Spleen (tissue), 11 donors: Measurements from ENCODE around the gene WDR77. TPM values are rescaled to one million over a fixed set of nuclear protein-coding genes. Genes with fewer than 3 reads are reported as not detected.

Source experiments
- DNase-seq: peaks from one replicate; pipeline ENCODE4 v3.0.0-alpha.2; 2020
- H3K27ac ChIP-seq, 8 donors: fragments of 200-600 bp; sonication (generic) in 7 of 8; 1 replicate in 4 of 8; 2 replicates in 4 of 8; pipeline versions ENCODE4 v1.5.0 to v1.8.0; 2016 to 2021; ENCODE audit warnings: inconsistent platforms in 4 of 8, mild to moderate bottlenecking in 4 of 8, moderate library complexity in 1 of 8
- H3K27me3 ChIP-seq, 7 donors: fragments of 200-600 bp; sonication (generic) in 6 of 7; replicated peaks in 1 of 7; 1 replicate in 4 of 7; 2 replicates in 3 of 7; pipeline versions ENCODE4 v1.5.0 to v1.8.0; 2016 to 2021; ENCODE audit warnings: inconsistent platforms in 3 of 7, mild to moderate bottlenecking in 1 of 7
- H3K36me3 ChIP-seq, 6 donors: fragments of 200-600 bp; sonication (generic) in 5 of 6; 1 replicate in 4 of 6; 2 replicates in 2 of 6; pipeline versions ENCODE4 v1.5.0 to v1.8.0; 2016 to 2021; ENCODE audit warnings: inconsistent platforms in 2 of 6
- H3K4me1 ChIP-seq, 6 donors: fragments of 200-600 bp; sonication (generic) in 5 of 6; 1 replicate in 3 of 6; 2 replicates in 3 of 6; pipeline versions ENCODE4 v1.5.0 to v1.8.0; 2016 to 2021; ENCODE audit warnings: inconsistent platforms in 3 of 6
- H3K4me3 ChIP-seq, 8 donors: fragments of 200-600 bp; sonication (generic) in 7 of 8; 1 replicate in 4 of 8; 2 replicates in 4 of 8; pipeline versions ENCODE4 v1.5.0 to v1.8.0; 2016 to 2021; ENCODE audit warnings: inconsistent platforms in 4 of 8, mild to moderate bottlenecking in 4 of 8, moderate library complexity in 2 of 8
- H3K9me3 ChIP-seq, 8 donors: fragments of 200-600 bp; sonication (generic) in 7 of 8; 1 replicate in 4 of 8; 2 replicates in 4 of 8; pipeline versions ENCODE4 v1.5.0 to v1.8.0; 2016 to 2021; ENCODE audit warnings: inconsistent platforms in 4 of 8
- POLR2A ChIP-seq, 3 donors: fragments of 450-650 bp; IDR thresholded peaks; one replicate each; pipeline ENCODE4 v1.5.1; 2017; ENCODE audit warnings: antibody characterized with exemption in 3 of 3, mild to moderate bottlenecking in 1 of 3
- POLR2AphosphoS5 ChIP-seq, 3 donors: sonication (generic); formaldehyde crosslinking; IDR thresholded peaks; one replicate each; pipeline ENCODE4 v1.5.1; 2017; ENCODE audit warnings: antibody characterized with exemption in 3 of 3
- WGBS, 5 donors: extraction: QIAGEN DNeasy Blood & Tissue Kit in 3 of 5; methylation state at CpG; one replicate each; pipeline versions ENCODE4 v1.1.5 to v1.1.7; 2013 to 2018; 5-methylcytosine and 5-hydroxymethylcytosine counted together
- intact Hi-C: fragments of 100-400 bp; cut with DNase I; formaldehyde crosslinking; loops from one replicate; pipeline ENCODE4 v1.15.0; 2023; ENCODE audit warnings: low total_unique reads
- polyA plus RNA-seq, 3 donors: library from polyadenylated mRNA; stranded (reverse); fragments of 200-250 nt; gene quantifications; one replicate each; pipeline ENCODE4 v1.2.1, GENCODE V29; 2013
- total RNA-seq, 7 donors: library from RNA; depleted of rRNA in 3 of 7; stranded (reverse); fragments of >200 nt in 3 of 7; fragmentation: NEBNext Ultra II Directional in 4 of 7; extraction: Animal tissue kit (Norgen Biotek cat#: 25700) in 4 of 7; gene quantifications; one replicate each; pipeline versions ENCODE4 v1.1.0 to v1.2.1, GENCODE V29; 2016 to 2021
- TF ChIP-seq, protein P1 (sequence below), 11 experiments: fragments of 200-600 bp in 7 of 11; fragments of 450-650 bp in 4 of 11; sonication (generic) in 4 of 11; IDR thresholded peaks in 8 of 11; conservative IDR thresholded peaks in 3 of 11; 1 replicate in 7 of 11; 2 replicates in 4 of 11; pipeline versions ENCODE4 v1.4.0 to v1.8.0; 2016 to 2021; ENCODE audit warnings: antibody characterized with exemption in 11 of 11, inconsistent platforms in 4 of 11, mild to moderate bottlenecking in 1 of 11
- donor health status: healthy with polysubstance abuse.
- donor health status: DM: no; HTN: no; CAD: no; lungs with moderate emphysema.
- donor health status: DM: no; HTN: no; CAD: no.
- donor health status: Bipolar disorder and iron deficiency.
- donor health status: healthy.
- donor health status: DM: no; HTN: no; CAD: no.
- donor health status: DM: yes; HTN: yes; CAD: no.

Gene WDR77
- total and polyA plus RNA-seq, 10 donors = 24.8 to 36.6 (median 33.1) TPM

DNA sequence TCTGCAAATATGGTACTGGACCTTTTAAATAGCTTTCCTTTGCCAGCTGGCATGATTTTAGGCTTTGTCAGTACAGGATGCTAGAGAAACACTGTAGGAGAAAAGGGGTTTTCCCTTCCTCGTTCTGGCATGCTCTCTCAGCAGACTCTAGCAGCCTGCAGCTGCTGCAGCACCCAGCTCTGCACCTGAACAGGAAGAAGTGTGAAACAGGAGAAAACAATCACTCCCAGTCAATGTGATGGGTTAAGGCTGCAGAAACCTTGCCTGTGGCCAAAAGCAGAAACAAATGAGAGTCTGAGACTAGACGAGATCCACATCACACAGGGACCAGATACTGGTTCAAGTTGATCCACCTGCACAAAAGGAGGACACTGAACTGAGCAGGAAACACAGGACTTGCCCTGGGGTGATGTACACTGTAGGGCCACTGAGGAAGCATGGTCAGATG lies 42.7 kb downstream of the WDR77 start:
- TF ChIP-seq POLR2AphosphoS5 (IDR thresholded peaks at IDR 0.05) (peak in 1 of 3 donors; percentile 82), POLR2A (IDR thresholded peaks at IDR 0.05) (no peak)
- Histone ChIP-seq H3K27me3 (no peaks in the 10 kb centered on the region), H3K4me1 (peaks cover 7 to 31% (median 21%) of the 10 kb centered on the region in 6 donors), H3K9me3 (no peaks in the 10 kb centered on the region), H3K36me3 (no peaks in the 10 kb centered on the region), H3K4me3 (no peak overlapping the region), H3K27ac (peak overlapping the region in 5 of 8 donors; percentile 1 to 63 (median 34))
- intact Hi-C loops = no loop called here
- peak; percentile 83 for DNase-seq
- WGBS, 5 donors = 2 to 4% (median 2%) methylated on average over 2 of the region's 2 CpGs

DNA sequence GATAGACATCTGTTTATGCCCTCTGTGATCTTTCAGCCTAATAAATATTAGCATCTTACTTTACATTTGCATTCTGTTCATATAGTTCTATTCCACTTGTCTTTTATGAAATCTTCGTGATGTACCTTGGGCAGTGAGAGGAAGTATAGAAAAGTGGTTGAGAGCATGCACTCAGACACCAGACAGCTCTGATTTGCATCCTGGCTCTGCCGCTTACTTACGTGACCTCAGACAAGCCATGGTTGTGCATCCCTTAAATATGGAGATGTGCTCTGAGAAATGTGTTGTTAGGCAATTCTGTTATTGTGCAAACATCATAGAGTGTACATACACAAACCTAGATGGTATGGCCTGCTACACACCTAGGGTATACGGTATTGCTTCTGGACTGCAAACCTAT lies 44.5 kb downstream of the WDR77 start:
- peaks cover 7 to 38% (median 21%) of the 10 kb centered on the region in 6 donors for H3K4me1 ChIP-seq
- H3K36me3 ChIP-seq = no peaks in the 10 kb centered on the region
- WGBS, 5 donors = 52 to 72% (median 68%) methylated on average over 4 of the region's 4 CpGs
- H3K27ac ChIP-seq = no peak overlapping the region
- TF ChIP-seq POLR2A (IDR thresholded peaks at IDR 0.05) = no peak
- TF ChIP-seq, protein P1, sequence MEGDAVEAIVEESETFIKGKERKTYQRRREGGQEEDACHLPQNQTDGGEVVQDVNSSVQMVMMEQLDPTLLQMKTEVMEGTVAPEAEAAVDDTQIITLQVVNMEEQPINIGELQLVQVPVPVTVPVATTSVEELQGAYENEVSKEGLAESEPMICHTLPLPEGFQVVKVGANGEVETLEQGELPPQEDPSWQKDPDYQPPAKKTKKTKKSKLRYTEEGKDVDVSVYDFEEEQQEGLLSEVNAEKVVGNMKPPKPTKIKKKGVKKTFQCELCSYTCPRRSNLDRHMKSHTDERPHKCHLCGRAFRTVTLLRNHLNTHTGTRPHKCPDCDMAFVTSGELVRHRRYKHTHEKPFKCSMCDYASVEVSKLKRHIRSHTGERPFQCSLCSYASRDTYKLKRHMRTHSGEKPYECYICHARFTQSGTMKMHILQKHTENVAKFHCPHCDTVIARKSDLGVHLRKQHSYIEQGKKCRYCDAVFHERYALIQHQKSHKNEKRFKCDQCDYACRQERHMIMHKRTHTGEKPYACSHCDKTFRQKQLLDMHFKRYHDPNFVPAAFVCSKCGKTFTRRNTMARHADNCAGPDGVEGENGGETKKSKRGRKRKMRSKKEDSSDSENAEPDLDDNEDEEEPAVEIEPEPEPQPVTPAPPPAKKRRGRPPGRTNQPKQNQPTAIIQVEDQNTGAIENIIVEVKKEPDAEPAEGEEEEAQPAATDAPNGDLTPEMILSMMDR (IDR thresholded peaks at IDR 0.05 in 8 of 11, conservative IDR thresholded peaks at IDR 0.05 in 3 of 11) = no peak
- no peak for TF ChIP-seq POLR2AphosphoS5 (IDR thresholded peaks at IDR 0.05)
- no peaks in the 10 kb centered on the region for H3K27me3 ChIP-seq
- no peaks in the 10 kb centered on the region for H3K9me3 ChIP-seq
- intact Hi-C loops = no loop called here
- no peak for DNase-seq
- no peak overlapping the region for H3K4me3 ChIP-seq

DNA sequence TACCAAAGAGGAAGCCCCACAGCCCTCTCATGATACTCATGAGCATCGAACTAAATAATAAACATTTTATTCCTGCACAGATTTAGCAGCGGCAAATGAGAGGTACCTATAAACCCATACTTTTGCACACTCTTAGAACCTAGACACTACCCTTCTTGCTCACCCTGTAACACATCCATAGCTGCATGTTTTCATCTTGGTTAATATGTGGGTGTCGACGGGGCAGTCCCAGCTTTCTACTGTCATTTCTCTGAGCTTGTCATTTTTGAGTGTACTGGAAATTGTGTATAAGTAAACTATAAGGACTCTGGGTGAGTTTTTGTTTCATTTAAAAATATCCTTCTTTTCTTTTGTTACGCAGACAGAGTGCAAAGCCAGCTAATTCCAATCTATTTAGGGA lies 47.0 kb downstream of the WDR77 start:
- Histone ChIP-seq H3K4me1 (peaks cover 7 to 37% (median 21%) of the 10 kb centered on the region in 6 donors), H3K27me3 (no peaks in the 10 kb centered on the region), H3K9me3 (peaks cover 0 to 6% (median 0%) of the 10 kb centered on the region in 8 donors), H3K36me3 (no peaks in the 10 kb centered on the region), H3K4me3 (no peak overlapping the region), H3K27ac (no peak overlapping the region)
- WGBS, 5 donors = 75 to 94% (median 81%) methylated on average over 5 of the region's 5 CpGs
- TF ChIP-seq, protein P1 (IDR thresholded peaks at IDR 0.05 in 8 of 11, conservative IDR thresholded peaks at IDR 0.05 in 3 of 11) = no peak
- intact Hi-C loops = no loop called here
- DNase-seq = no peak

DNA sequence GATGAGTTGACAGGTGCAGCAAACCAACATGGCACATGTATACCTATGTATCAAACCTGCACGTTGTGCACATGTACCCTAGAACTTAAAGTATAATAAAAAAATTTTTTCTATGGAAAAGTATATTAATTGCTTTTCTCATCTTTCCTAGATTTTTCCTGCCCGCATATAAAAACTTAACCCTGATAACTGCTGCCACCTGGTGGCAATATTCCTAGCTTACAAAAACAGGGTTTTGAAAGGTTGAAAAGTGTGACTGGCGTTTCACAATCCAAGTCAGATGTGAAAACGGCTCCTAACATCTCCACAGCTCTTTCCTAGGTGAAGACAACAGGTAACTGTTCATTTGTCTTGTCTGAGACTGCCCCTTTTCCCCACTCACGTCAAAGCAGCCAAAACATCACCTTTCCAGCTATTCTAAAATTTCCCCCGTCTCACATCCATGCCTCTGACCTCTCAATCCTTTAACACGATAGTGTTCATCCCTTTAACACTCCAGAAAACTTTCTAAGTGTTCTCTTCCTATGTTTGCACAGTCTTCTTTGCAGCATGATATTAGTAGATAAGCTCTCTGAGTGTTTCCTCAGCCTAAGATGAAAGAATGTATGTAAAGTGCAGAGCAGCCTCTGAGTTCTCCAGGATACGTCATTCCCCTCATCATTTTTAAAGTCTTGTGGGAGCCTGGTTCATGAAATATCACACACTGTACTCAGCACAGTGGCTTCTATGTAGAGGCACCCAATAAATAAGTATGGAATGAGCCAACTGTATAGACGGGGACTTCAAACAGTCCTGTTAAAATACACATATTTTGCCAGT lies 49.1 kb downstream of the WDR77 start:
- Histone ChIP-seq H3K4me3 (no peak overlapping the region), H3K36me3 (no peaks in the 10 kb centered on the region), H3K4me1 (peaks cover 0 to 17% (median 4%) of the 10 kb centered on the region in 6 donors), H3K27ac (no peak overlapping the region), H3K27me3 (no peaks in the 10 kb centered on the region), H3K9me3 (peaks cover 0 to 6% (median 0%) of the 10 kb centered on the region in 8 donors)
- no peak for DNase-seq
- no peak for TF ChIP-seq POLR2AphosphoS5 (IDR thresholded peaks at IDR 0.05)
- TF ChIP-seq, protein P1 (IDR thresholded peaks at IDR 0.05 in 8 of 11, conservative IDR thresholded peaks at IDR 0.05 in 3 of 11) = peak; percentile 44 to 80 (median 75)
- WGBS, 5 donors = 30 to 41% (median 37%) methylated on average over 9 of the region's 9 CpGs
- intact Hi-C loops = loop anchor here (5.0 kb wide), 1 partner anchor 173 kb away; the partner anchor contains the start of gene CHI3L2
